GM19328 (cell line): ENCODE measurements around the gene KIAA0825.
"Not testable (repeated sequence)": the region's sequence is repeated elsewhere in the genome, so short reads cannot be mapped to it uniquely, and the experiment has no call there.

Experiments used
- ATAC-seq: cut with Tn5 transposase; IDR thresholded peaks from one replicate; pipeline ENCODE4 v1.9.1; 2021; ENCODE audit warnings: mild to moderate bottlenecking, moderate library complexity; ENCODE audit not compliant: unreplicated experiment

The KIAA0825 gene

DNA sequence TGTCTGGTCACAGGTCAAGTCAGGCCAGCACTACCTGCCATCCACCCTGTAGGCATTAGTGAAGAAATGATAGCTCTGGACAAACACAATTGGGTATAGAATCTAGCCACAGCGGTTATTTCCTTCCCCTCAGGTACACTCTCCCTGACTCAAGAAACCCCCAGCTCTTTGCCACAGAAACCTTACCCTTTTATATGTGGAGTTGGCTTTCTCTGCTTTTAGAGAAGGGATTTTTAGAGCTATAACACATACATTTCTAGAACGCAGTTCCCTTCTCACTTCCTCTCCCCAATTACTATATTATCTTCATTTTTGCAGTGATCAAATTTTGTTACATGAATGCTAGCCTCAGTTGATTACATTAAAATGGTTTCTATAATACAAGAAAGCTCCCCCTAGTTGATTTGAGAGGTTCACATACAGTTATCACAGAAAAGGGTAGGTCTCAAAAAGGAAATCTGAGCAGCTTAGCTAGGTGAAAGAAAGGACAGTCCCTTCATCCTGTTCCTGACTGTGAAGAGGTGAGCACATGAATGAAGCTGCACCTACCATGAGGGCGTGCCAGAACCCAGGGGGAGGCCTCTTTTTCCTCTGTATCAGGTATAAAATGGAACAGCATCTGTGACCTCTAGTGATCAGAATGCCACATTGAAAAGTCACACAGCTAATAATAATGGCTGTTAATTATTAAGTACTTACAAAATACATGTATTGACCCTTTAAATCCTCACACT, 425.6 kb downstream of the KIAA0825 start:
- ATAC-seq, result no peak

DNA sequence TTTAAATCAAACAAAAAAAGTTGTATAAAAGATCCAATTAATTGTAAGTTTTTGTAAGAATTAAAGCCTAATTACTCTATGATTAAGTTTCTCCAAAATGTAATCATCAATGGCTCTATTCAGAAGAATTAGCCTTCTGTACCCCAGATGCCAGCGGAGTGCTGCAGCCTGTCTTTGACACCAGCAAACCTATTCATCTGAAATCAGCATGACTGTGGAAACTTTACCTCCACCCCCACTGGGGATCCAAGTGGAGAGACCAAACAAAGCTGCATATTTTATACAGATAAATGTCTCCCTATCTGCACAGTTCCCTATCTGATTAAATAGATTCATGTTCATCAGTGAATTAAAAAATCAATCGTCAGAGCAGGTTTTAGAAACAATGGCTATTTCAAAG, 426.8 kb downstream of the KIAA0825 start:
- no peak for ATAC-seq

DNA sequence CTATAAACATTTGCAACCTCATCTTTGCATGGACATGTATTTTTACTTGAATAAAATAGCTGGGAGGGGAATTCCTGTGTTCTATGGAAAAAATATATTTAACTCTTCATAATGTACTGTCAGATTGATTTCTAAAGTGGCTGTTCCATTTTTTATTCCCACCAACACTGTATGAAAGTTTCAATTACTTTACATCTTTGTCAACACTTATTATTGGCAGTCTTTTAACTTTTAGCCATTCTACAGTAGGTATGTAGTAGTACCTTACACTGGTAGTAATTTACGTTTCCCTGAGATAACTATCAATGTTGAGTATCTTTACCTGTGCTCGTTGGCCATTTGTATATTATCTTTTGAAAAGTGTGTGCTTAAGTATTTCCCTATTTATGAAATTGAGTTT, 429.7 kb downstream of the KIAA0825 start:
- no peak for ATAC-seq

DNA sequence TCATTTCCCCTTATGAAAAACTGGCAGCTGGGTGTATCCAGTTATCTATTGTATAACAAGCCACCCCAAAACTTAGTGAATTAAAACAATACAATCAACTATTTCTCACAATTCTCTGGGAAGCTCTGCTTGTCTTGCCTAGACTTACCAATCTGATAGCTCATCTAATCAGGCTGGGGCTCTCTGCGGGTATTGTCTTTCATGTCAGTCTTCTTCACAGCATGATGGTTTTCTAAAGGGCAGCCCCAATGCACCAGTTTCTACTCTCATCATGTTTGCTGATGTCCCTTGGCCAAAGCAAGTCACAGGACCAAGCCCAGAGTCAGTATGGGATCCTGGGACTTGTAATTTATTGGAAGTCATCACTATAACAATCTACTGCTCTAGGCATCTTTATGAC, 433.5 kb downstream of the KIAA0825 start:
- ATAC-seq, result no peak

DNA sequence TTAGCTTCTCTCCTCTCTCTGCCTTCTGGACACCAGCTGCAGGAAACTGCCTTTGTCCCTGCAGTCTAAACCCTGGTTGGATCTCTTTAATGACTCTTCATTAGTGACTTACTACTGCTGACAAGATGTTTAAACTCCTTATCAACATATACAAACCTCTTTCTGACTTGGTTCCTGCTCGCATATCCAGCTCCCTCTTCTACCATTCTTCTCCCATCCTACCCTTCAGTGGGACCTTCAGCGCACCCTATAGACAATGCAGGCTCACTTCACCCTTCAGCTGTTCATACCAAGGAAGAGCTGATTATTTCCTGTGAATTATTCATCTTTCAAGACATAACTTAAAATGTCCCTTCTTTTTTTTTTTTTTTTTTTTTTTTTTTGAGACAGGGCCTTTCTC, 436.5 kb downstream of the KIAA0825 start:
- ATAC-seq, result no peak

DNA sequence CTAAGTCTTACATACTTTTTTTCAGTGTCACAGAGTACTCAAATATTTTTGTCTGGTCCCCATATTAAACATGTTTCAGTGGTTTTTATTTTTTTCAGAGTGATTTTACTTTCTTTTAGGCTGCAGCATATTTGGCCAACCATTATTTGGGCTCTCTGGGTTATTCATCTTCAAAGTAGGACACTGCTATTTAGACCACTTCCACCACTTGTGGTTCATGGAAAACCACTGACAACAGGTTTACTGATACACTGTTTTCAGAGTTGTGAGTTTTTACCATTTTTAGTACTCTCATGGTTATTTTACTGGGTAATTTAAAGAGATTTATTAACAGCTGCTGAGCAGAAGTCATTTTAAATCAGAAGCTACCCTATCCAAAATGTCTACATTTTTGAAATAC, 437.6 kb downstream of the KIAA0825 start:
- no peak for ATAC-seq

DNA sequence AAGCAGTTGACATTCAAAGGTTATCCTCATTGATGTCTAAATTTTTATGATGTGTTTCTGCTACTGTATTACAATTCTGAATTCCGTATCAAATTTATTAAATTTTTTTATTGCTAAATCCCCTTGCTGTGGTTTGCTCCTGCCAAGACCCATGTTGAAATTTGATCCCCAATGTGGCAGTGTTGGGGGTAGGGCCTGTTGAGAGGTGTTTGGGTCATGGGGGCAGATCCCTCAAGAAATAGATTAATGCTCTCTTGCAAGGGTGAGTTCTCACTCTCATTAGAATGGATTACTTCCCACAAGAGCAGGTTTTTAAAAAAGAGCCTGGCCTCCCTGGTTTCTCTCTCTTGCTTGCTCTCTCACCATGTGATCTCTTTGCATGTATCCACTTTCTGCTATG, 442.5 kb downstream of the KIAA0825 start:
- ATAC-seq, result no peak

DNA sequence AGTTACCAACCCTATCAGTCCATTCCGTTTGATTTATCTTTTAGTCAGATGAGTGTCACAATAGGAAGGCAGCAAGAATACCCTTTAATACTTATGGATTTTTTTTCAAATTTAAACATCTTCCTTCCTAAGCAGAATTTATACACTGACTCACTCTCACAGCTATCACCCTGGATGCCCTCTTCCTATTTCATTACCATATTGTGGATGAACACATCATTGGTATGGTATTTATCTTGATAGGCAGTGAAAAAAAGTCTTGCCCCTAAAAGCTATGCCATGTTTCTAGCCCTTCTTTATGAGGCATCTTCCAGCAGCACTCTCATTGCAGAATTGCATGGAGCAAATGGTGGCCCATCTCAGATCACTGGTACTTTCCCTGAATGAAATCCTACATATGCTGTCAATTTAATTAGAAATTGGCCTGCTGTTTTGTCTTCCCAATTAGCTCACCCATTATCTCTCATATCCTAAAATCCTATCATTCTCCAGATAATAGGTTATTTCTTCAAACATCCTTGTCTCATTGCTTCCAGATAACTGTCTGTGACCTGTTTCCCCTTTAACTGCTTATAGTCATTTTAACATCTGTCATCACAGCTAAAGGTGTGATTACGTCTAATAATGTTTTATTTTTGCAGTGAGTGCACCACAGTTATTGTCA, 443.5 kb downstream of the KIAA0825 start:
- no peak for ATAC-seq

DNA sequence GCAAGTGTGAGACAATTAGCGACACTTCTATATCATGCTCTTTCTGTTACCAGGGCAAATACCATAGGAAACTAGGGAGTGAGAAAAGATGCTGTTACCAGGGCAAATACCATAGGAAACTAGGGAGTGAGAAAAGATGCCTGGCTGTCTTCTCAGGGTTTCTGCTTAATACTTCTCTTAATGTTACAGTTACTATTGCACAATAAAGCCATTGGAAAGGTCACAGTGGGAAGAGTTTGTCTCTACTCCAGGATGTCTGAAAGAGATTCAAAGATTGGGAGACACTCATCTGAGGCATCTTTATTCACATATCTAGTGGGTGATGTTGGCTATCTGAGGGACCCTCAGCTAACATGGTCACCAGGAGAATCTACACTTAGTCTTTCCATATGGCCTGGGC, 445.3 kb downstream of the KIAA0825 start:
- no peak for ATAC-seq

DNA sequence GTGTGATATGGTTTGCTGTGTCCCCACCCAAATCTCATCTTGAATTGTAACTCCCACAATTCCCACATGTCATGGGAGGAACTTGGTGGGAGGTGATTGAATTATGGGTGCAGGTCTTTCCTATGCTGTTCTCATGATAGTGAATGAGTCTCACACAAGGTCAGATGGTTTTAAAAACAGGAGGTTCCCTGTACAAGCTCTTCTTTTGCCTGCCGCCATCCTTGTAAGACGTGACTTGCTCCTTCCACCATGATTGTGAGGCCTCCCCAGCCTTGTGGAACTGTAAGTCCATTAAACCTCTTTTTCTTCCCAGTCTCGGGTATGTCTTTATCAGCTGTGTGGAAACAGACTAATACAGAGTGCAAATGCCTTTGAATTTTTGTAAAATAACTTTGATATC, 447.3 kb downstream of the KIAA0825 start:
- not testable (repeated sequence) for ATAC-seq

DNA sequence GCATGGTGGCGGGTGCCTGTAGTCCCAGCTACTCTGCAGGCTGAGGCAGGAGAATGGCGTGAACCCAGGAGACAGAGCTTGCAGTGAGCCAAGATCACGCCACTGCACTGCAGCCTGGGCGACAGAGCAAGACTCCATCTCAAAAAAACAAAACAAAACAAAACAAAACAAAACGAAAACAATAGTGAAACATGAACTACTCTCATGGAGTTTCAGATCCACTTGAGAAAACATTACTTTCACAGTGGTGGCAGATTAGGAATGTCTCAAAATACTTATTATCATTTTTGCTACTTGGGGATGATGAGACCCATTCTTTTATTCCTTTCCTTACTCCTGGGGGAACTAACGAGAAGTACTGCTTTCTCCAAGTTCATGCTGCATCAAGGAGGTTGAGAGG, 448.2 kb downstream of the KIAA0825 start:
- not testable (repeated sequence) for ATAC-seq

DNA sequence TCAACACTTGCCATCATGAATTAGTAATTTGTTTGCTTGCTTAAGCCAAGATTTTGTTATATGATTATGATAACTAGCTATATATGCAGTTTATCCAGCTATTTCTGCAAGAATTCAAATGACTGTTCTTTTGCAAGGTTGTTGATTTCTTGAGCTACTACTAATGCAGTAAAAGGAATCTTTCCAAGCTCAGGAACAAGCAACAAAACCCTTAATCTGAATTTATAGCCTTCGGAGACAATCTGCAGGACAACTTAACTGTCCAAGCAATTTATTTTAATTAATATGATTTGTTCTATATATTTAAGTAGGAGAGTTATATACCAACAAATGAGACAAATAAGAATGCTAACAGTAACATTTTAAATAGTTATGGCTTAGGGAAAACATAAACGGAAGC, 450.3 kb downstream of the KIAA0825 start:
- ATAC-seq, result no peak

DNA sequence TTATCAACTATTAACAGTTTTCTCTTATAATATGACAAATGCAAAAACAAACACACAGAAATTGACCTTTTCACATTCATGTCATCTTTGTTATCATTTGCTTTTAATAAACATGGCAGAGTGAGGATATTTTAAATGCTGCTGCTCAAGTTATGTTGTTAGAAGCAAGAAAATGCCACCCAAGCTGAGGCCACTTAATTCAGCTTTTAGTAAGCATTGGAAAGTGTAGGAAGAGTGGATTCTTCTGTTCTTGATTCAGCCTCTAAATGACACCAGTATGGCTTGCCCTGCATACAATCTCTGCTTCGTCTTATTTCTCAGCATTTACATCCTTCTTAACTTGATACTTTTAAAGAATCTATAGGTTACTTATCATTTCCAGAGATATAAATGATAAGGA, 456.6 kb downstream of the KIAA0825 start:
- ATAC-seq, result no peak

DNA sequence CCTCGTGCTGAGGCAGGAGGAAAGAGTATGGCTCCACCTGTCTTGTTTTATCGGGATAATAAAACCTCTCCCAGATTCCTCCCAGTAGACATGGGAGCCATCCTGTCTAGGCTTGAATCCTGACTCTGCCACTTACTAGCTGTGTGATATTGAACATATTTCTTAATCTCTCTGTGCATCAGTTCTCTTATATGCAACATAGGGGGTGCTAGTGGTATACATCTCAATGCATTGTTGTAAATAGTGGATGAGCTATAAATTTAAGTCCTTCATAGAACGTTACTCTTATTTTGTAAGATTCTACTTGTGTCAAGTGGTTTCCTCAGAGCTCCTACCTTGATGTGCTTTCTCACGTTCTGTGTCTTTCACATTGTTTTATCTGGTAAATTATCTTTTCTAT, 459.3 kb downstream of the KIAA0825 start:
- no peak for ATAC-seq

DNA sequence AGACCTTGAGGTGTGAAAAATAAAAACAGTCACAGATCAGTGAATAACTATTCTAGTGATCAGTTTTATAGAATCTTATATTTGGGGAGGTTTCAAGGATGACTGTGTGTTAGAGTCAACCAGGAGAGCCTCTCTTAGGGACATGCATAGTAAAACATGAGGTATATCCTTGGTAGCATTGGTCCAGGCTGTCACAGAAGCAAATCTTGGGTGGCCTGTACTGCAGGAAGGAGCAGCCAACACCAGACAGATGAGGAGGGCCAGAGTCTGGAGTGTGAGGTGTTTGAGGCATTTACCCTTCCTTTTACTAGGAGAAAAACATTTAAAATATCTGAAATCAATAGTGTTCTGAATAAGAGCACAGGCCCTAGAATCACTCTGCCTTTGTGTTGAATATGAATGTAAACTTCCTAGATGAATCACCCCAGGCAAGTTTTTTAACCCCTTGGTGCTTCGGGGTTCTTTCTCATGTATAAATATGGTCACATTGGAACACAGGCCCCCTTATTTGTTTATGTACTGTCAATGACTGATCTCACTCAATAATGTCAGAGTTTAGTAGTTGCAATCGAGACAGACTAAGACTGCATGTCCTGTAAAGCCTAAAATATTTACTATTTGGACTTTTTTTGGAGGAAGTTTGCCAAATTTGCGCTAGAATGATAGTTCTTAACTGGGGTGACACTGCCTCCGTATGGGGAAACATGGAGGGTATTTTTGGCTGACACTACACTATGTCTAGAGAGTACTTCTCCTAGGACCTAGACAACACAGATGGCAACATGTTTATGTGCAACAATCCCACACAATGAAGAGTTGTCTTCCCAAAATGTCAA, 460.5 kb downstream of the KIAA0825 start:
- no peak for ATAC-seq

DNA sequence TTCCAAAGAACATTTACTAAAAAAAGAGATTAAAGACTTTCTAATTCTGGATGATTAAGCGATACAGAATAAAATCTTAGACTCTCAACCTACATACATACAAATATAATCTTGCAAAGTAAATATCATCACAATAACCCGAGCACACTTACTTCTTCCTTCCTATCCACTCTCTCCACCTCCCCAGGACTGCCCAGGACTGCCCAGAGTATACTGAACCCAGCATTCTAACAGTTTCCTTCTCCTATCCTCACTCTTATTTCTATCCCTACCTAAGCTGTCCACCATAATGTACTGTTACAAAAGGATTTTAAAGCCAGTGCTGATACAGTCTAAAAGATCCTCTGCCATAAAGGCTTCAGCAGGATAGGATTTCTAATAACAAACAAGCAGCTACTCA, 463.7 kb downstream of the KIAA0825 start:
- no peak for ATAC-seq

DNA sequence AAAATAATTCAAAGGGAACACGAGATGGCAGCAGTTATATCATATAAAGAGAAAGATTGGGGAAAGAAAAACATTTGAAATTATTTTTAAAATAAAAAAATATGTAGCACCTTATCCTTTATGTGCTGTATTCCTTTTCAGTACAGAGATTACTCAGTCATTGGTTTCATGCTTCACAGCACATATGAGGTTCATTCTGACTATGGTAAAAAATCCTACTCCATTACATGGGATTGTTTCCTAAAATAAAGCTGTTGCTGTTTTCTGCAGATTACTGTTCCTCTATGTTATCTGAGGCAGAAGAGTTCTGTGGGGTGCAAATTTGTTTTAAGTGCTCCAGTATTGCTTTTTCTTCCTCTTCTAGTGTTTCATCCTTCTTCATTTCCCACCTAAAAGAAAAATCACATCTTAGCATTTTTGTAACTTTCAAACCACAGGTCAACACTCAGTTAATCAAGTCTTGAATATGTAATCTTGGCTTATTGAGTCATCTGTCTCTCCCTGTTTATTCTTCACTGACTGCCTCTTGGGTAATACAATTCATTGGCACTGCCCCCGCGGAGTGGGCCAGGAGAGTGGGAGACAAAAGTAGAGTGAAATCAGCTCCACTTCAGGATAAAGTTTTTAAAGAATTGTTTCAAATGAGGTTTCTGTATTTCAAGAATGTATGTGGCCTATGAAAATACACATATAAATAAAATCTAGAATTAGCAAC, 464.5 kb downstream of the KIAA0825 start:
- ATAC-seq, result no peak

DNA sequence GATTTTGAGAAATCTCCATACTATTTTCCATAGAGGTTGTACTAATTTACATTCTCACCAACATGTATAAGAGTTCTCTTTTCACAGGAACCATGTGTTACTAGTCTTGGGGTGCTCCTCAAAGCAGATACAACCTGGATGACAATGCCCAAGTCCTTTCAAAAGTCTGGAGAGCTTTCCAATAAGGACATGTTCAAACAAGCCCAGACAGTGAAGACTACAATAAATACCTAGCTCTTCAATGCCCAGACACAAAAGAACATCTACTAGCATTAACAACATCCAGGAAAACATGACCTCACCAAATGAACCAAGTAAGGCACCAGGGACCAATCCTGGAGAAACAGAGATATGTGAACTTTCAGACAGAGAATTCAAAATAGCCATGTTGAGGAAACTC, 474.8 kb downstream of the KIAA0825 start:
- not testable (repeated sequence) for ATAC-seq

DNA sequence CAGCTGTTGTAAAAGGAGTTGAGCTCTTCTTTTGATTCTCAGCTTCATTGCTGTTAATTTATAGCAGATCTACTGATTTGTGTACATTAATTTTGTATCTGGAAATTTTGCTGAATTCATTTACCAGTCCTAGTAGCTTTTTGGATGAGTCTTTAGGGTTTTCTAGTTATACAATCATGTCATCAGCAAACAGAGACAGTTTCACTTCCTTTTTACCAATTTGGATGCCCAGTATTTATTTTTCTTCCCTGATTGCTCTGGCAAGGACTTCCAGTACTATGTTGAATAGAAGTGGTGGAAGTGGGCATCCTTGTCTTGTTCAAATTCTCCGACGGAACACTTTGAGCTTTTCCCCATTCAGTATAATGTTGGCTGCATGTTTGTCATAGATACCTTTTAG, 478.1 kb downstream of the KIAA0825 start:
- no peak for ATAC-seq

DNA sequence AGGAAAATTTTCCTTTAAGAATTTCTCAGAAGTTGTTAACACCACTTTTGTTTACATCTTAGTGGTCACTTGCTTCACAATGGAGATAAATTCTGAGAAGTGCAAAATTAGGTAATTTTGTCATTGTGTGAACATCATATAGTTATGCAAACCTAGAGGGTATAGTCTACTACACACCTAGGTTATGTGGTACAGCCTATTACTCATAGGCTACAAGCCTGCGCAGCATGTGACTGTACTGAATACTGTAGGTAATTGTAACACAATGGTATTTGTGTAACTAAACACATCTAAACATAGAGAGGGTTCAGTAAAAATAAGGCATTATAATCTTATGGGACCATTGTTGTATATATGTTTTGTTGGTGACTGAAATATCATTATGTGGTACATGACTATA, 488.3 kb downstream of the KIAA0825 start:
- no peak for ATAC-seq

DNA sequence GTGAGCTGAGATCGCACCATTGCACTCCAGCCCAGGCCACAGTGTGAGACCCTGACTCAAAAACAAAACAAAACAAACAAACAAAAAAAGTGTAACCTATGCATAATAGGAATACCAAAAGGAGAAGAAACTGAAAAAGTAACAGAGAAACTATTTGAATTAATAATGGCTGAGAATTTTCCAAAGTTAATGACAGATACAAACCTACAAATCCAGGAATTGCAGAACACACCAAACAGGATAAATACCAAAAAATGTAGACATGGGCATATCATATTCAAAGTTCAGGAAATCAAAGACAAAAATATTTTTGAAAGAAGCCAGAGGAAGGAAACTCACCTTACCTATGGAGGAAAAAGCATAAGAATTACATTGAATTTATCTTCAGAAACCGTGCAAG, 493.3 kb downstream of the KIAA0825 start:
- no peak for ATAC-seq
